ENCODE measurements around the gene TEKTIP1. TPM values are rescaled to one million over a fixed set of nuclear protein-coding genes. Genes with fewer than 3 reads are reported as not detected.

Gene TEKTIP1
- total and polyA plus RNA-seq, 2 donors (not counting 1 experiment from before 2014, with no cell fraction given), result 6.3 to 17.3 TPM

GRCh38 chr19:3563709-3564524 lies 24.9 kb downstream of the TEKTIP1 start:
- DNase-seq, result no peak
- Histone ChIP-seq H3K4me3 (ENCODE audit: control extremely low read depth in 1 of 5, extremely low read depth in 1 of 5, insufficient read depth in 1 of 5, low read depth in 2 of 5, low read length in 4 of 5) (no peak overlapping the region), H3K9ac (ENCODE audit: low read length) (no peak overlapping the region), H3K36me3 (replicated peaks in 1 of 2; ENCODE audit: control extremely low read depth in 1 of 2, control insufficient read depth in 1 of 2, extremely low read depth in 1 of 2, insufficient read depth in 2 of 2, low read length in 1 of 2) (no peaks in the 10 kb centered on the region), H3K27ac (ENCODE audit: low read length in 2 of 2) (no peak overlapping the region), H4K20me1 (ENCODE audit: control insufficient read depth, insufficient read depth, low read length, poor library complexity, severe bottlenecking) (no peaks in the 10 kb centered on the region), H2AFZ (ENCODE audit: insufficient read depth, low read depth, low read length, poor library complexity, severe bottlenecking) (no peak overlapping the region), H3K4me1 (ENCODE audit: control insufficient read depth in 2 of 2, insufficient read depth in 2 of 2, low read length in 2 of 2) (peaks cover 4 to 7% of the 10 kb centered on the region in 2 donors), H3K79me2 (ENCODE audit: control insufficient read depth, insufficient read depth, low read length) (no peaks in the 10 kb centered on the region), H3K4me2 (replicated peaks; ENCODE audit: low read depth, low read length, poor library complexity, severe bottlenecking) (no peak overlapping the region), H3K9me3 (ENCODE audit: control extremely low read depth in 1 of 3, control insufficient read depth in 2 of 3, insufficient read depth in 1 of 3, low read length in 2 of 3) (no peaks in the 10 kb centered on the region), H3K27me3 (replicated peaks in 1 of 4; ENCODE audit: control extremely low read depth in 1 of 4, control insufficient read depth in 3 of 4, insufficient read depth in 4 of 4, low read length in 3 of 4) (no peaks in the 10 kb centered on the region)
- POLR2A ChIA-PET, result interaction anchor here (0.6 kb wide), 1 partner anchor 15 kb away, joined by 5 read pairs; no protein-coding TSS in a partner anchor
- H3K4me3 Mint-ChIP-seq, result no peak overlapping the region
- H3K27ac Mint-ChIP-seq, result no peak overlapping the region
- TF ChIP-seq CTCF (IDR thresholded peaks at IDR 0.05) (no peak), EZH2 (IDR thresholded peaks at IDR 0.05; ENCODE audit: borderline replicate concordance, insufficient read depth, low read depth, low read length, poor library complexity, severe bottlenecking) (no peak)
- WGBS (ENCODE audit: insufficient coverage), result 80% methylated on average over 5 of the region's 17 CpGs
- intact Hi-C loops (cut with micrococcal nuclease), result no loop called here
- H3K27me3 Mint-ChIP-seq, result no peaks in the 10 kb centered on the region
- no peak for ATAC-seq (ENCODE audit: low read depth)
- peaks cover 5% of the 10 kb centered on the region for H3K4me1 Mint-ChIP-seq
- CTCF ChIA-PET, result no interaction called here
- no peaks in the 10 kb centered on the region for H3K9me3 Mint-ChIP-seq (ENCODE audit: insufficient read depth)

GRCh38 chr19:3565139-3565538 lies 26.2 kb downstream of the TEKTIP1 start:
- POLR2A ChIA-PET, result interaction anchor here (0.6 to 0.7 kb wide), 2 partner anchors 15 to 1348 kb away, joined by 3 to 4 read pairs; no protein-coding TSS in a partner anchor
- intact Hi-C loops (cut with micrococcal nuclease), result no loop called here

More at GRCh38 chr19:3565139-3565538, 26.2 kb downstream of the TEKTIP1 start:
- Mint-ChIP-seq H3K9me3 (ENCODE audit: insufficient read depth) (no peaks in the 10 kb centered on the region), H3K4me1 (peaks cover 4% of the 10 kb centered on the region), H3K27me3 (no peaks in the 10 kb centered on the region), H3K27ac (no peak overlapping the region), H3K4me3 (no peak overlapping the region)
- Histone ChIP-seq H3K9ac (ENCODE audit: low read length) (no peak overlapping the region), H3K4me1 (ENCODE audit: control insufficient read depth in 2 of 2, insufficient read depth in 2 of 2, low read length in 2 of 2) (peaks cover 4 to 5% of the 10 kb centered on the region in 2 donors), H3K27ac (ENCODE audit: low read length in 2 of 2) (no peak overlapping the region), H3K4me3 (ENCODE audit: control extremely low read depth in 1 of 5, extremely low read depth in 1 of 5, insufficient read depth in 1 of 5, low read depth in 2 of 5, low read length in 4 of 5) (no peak overlapping the region), H4K20me1 (ENCODE audit: control insufficient read depth, insufficient read depth, low read length, poor library complexity, severe bottlenecking) (no peaks in the 10 kb centered on the region), H3K9me3 (ENCODE audit: control extremely low read depth in 1 of 3, control insufficient read depth in 2 of 3, insufficient read depth in 1 of 3, low read length in 2 of 3) (no peaks in the 10 kb centered on the region), H3K27me3 (replicated peaks in 1 of 4; ENCODE audit: control extremely low read depth in 1 of 4, control insufficient read depth in 3 of 4, insufficient read depth in 4 of 4, low read length in 3 of 4) (no peaks in the 10 kb centered on the region), H2AFZ (ENCODE audit: insufficient read depth, low read depth, low read length, poor library complexity, severe bottlenecking) (no peak overlapping the region), H3K36me3 (replicated peaks in 1 of 2; ENCODE audit: control extremely low read depth in 1 of 2, control insufficient read depth in 1 of 2, extremely low read depth in 1 of 2, insufficient read depth in 2 of 2, low read length in 1 of 2) (no peaks in the 10 kb centered on the region), H3K79me2 (ENCODE audit: control insufficient read depth, insufficient read depth, low read length) (no peaks in the 10 kb centered on the region), H3K4me2 (replicated peaks; ENCODE audit: low read depth, low read length, poor library complexity, severe bottlenecking) (no peak overlapping the region)
- DNase-seq (no peak), ATAC-seq (ENCODE audit: low read depth) (no peak)
- TF ChIP-seq EZH2 (IDR thresholded peaks at IDR 0.05; ENCODE audit: borderline replicate concordance, insufficient read depth, low read depth, low read length, poor library complexity, severe bottlenecking) (no peak), CTCF (IDR thresholded peaks at IDR 0.05) (no peak)
- 92% methylated on average over 19 of the region's 19 CpGs for WGBS (ENCODE audit: insufficient coverage)
- CTCF ChIA-PET, result no interaction called here

All from B cell (primary cell).